ENCODE results near the gene ITGBL1.

Gene ITGBL1

DNA sequence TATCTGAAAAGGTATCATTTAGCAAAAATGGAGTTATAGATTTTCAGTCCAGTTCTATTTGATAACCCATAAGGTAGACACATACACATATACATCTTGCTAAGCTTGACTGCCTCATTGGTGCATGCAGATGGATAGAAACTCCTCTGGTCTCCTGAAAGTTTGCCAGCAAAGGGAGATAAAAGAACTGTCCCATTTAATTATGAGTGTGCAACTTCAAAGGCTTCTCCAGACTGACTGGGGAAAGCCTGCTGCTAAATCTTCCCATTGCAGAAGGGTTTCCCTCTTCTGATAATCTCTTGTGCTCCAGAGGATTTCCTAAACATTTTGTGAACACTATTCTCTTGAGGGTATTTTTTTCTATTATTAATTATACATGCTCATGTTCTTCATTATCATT lies 131.9 kb downstream of the ITGBL1 start:
- no peaks in the 10 kb centered on the region for H3K9me3 ChIP-seq (ENCODE audit: control insufficient read depth, insufficient read depth, low read length)
- H3K4me1 ChIP-seq (ENCODE audit: insufficient read depth, low read length): no peaks in the 10 kb centered on the region
- H3K36me3 ChIP-seq (ENCODE audit: insufficient read depth, low read length): no peaks in the 10 kb centered on the region
- no peak overlapping the region for H3K9ac ChIP-seq (ENCODE audit: low read depth, low read length)

DNA sequence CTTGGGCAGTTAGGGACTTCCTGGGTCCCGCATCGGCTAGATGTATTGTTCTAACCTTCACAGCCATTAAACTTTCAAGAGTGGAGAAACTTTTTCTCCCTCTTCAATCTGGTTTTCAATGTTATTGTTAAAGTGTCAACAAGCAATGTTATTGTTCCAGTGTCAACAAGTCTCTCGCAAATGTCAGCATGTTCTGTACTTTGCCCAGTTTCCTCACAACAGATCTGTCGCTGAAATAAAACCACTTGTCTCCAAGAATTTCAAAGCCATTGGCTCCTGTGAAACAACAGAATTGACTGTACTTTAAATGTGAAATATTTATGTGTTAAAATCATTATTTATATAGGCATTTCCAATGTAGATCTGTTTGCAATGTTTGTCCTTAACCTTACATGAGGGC lies 138.0 kb downstream of the ITGBL1 start:
- H3K4me1 ChIP-seq (ENCODE audit: insufficient read depth, low read length): no peaks in the 10 kb centered on the region
- H3K36me3 ChIP-seq (ENCODE audit: insufficient read depth, low read length): no peaks in the 10 kb centered on the region
- no peaks in the 10 kb centered on the region for H3K9me3 ChIP-seq (ENCODE audit: control insufficient read depth, insufficient read depth, low read length)
- no peak overlapping the region for H3K9ac ChIP-seq (ENCODE audit: low read depth, low read length)

DNA sequence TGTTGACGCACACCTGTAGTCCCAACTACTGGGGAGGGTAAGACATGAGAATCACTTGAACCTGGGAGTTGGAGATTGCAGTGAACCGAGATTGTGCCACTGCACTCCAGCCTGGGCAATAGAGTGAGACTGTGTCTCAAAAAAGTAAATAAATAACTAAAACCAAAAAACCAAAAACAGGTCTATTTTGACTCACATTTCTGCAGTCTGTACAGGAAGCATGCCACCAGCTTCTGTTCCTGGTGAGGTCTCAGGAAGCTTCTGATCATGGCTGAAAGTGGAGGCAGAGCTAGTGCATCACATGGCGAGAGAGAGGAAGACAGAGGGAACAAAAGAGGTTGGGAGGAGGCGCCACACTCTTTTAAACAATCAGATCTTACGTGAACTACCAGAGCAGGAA lies 142.5 kb downstream of the ITGBL1 start:
- no peaks in the 10 kb centered on the region for H3K36me3 ChIP-seq (ENCODE audit: insufficient read depth, low read length)

DNA sequence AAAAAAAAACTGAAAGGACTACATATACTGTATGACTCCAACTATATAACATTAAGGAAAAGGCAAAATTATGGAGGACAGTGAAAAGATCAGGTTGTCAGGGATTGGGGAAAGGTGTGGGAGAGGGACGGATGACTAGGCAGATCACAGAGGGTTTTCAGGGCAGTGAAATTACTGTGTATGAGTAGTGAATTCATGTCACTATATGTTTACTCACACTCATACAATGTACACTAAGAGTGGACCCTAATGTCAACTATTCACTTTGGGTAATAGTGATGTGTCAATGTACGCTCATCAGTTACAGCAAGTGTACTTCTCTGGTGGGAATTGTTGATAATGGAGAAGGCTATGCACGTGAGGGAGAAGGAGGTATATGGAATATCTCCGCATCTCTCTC lies 144.3 kb downstream of the ITGBL1 start:
- no peak overlapping the region for H3K9ac ChIP-seq (ENCODE audit: low read depth, low read length)
- no peaks in the 10 kb centered on the region for H3K9me3 ChIP-seq (ENCODE audit: control insufficient read depth, insufficient read depth, low read length)
- no peaks in the 10 kb centered on the region for H3K36me3 ChIP-seq (ENCODE audit: insufficient read depth, low read length)
- H3K4me1 ChIP-seq (ENCODE audit: insufficient read depth, low read length): no peaks in the 10 kb centered on the region

More for the DNA sequence above, 142.5 kb downstream of the ITGBL1 start:
- Histone ChIP-seq H3K9me3 (ENCODE audit: control insufficient read depth, insufficient read depth, low read length) (no peaks in the 10 kb centered on the region), H3K9ac (ENCODE audit: low read depth, low read length) (no peak overlapping the region), H3K4me1 (ENCODE audit: insufficient read depth, low read length) (no peaks in the 10 kb centered on the region)

- no peak overlapping the region for H3K9ac ChIP-seq (ENCODE audit: low read depth, low read length)
- no peaks in the 10 kb centered on the region for H3K9me3 ChIP-seq (ENCODE audit: control insufficient read depth, insufficient read depth, low read length)
- H3K4me1 ChIP-seq (ENCODE audit: insufficient read depth, low read length): no peaks in the 10 kb centered on the region
- H3K36me3 ChIP-seq (ENCODE audit: insufficient read depth, low read length): no peaks in the 10 kb centered on the region
Observed at GRCh38 chr13:101611491-101612475, 159.3 kb downstream of the ITGBL1 start.

DNA sequence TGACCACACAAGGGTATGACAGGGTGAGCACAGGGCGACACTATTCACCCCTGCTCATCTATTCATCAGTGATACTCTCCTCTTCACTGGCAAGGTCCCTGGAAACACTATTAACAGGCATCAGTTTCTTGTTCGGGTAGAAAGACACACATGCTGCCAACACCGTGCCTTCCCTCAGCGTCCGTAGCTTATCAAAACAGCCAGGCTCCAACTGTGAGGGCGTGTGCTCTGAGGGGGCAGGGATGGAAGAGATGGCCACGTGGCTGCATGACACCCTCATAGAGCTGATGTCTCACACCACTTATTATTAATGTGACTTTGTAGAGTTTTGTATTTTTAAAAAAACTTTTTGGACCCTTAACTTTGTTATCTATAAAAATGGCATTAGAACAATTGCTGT lies 160.3 kb downstream of the ITGBL1 start:
- Histone ChIP-seq H3K4me1 (ENCODE audit: insufficient read depth, low read length) (no peaks in the 10 kb centered on the region), H3K9me3 (ENCODE audit: control insufficient read depth, insufficient read depth, low read length) (no peaks in the 10 kb centered on the region), H3K36me3 (ENCODE audit: insufficient read depth, low read length) (no peaks in the 10 kb centered on the region), H3K9ac (ENCODE audit: low read depth, low read length) (no peak overlapping the region)

- H3K4me1 ChIP-seq (ENCODE audit: insufficient read depth, low read length): no peaks in the 10 kb centered on the region
- H3K9me3 ChIP-seq (ENCODE audit: control insufficient read depth, insufficient read depth, low read length): no peaks in the 10 kb centered on the region
- H3K36me3 ChIP-seq (ENCODE audit: insufficient read depth, low read length): no peaks in the 10 kb centered on the region
- no peak overlapping the region for H3K9ac ChIP-seq (ENCODE audit: low read depth, low read length)
Observed at GRCh38 chr13:101614491-101614890, 162.0 kb downstream of the ITGBL1 start.

GRCh38 chr13:101618440-101619187 lies 166.1 kb downstream of the ITGBL1 start:
- Histone ChIP-seq H3K36me3 (ENCODE audit: insufficient read depth, low read length) (no peaks in the 10 kb centered on the region), H3K9ac (ENCODE audit: low read depth, low read length) (no peak overlapping the region), H3K4me1 (ENCODE audit: insufficient read depth, low read length) (peaks cover 5% of the 10 kb centered on the region; the same call in 1 of the 2 replicates), H3K9me3 (ENCODE audit: control insufficient read depth, insufficient read depth, low read length) (no peaks in the 10 kb centered on the region)

GRCh38 chr13:101621099-101621498 lies 168.6 kb downstream of the ITGBL1 start:
- Histone ChIP-seq H3K9ac (ENCODE audit: low read depth, low read length) (no peak overlapping the region), H3K9me3 (ENCODE audit: control insufficient read depth, insufficient read depth, low read length) (no peaks in the 10 kb centered on the region), H3K4me1 (ENCODE audit: insufficient read depth, low read length) (peaks cover 14% of the 10 kb centered on the region), H3K36me3 (ENCODE audit: insufficient read depth, low read length) (no peaks in the 10 kb centered on the region)

DNA sequence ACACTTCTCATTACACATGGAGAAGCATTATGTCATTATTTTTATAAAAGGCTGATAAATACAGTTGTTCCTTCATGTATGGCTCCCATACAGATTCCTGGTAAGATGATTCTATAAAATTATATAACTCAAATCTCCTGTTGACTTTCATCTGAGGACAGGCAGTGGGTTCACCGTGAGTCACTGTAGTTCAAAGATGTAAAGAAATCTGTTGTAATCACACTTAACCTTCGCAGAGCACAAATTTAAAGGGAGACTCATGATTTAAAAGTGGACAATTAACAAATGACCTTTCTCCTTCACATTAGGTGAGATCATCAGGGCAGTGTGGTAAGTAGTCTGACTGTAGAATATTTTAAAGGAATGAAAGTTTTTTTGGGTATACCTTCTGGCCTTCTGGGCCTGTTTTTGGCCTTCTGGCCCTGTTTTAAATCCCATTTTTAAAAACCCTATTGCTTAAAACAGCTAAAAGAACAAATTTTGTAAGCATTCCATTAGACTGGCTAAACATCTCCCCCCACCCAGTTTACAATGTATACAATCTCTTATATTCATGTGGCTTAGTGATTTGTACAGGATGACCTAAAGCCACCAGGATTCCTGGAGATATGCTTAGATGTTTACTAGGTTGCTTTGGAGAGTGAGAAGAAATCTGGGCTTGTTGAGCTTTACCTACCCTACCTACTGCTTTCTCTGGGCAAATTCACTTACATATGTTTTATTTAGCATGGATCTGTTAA lies 171.2 kb downstream of the ITGBL1 start:
- Histone ChIP-seq H3K36me3 (ENCODE audit: insufficient read depth, low read length) (no peaks in the 10 kb centered on the region), H3K9me3 (ENCODE audit: control insufficient read depth, insufficient read depth, low read length) (no peaks in the 10 kb centered on the region; the same call in 1 of the 2 replicates), H3K9ac (ENCODE audit: low read depth, low read length) (no peak overlapping the region)

GRCh38 chr13:101624210-101624922 lies 171.9 kb downstream of the ITGBL1 start:
- Histone ChIP-seq H3K36me3 (ENCODE audit: insufficient read depth, low read length) (no peaks in the 10 kb centered on the region), H3K9me3 (ENCODE audit: control insufficient read depth, insufficient read depth, low read length) (no peaks in the 10 kb centered on the region; the same call in 1 of the 2 replicates), H3K9ac (ENCODE audit: low read depth, low read length) (no peak overlapping the region), H3K4me1 (ENCODE audit: insufficient read depth, low read length) (peaks cover 14% of the 10 kb centered on the region)

More for the DNA sequence above, 171.2 kb downstream of the ITGBL1 start:
- peaks cover 14% of the 10 kb centered on the region for H3K4me1 ChIP-seq (ENCODE audit: insufficient read depth, low read length)

GRCh38 chr13:101624981-101625380 lies 172.5 kb downstream of the ITGBL1 start:
- no peaks in the 10 kb centered on the region; the same call in 1 of the 2 replicates for H3K9me3 ChIP-seq (ENCODE audit: control insufficient read depth, insufficient read depth, low read length)
- H3K4me1 ChIP-seq (ENCODE audit: insufficient read depth, low read length): peaks cover 14% of the 10 kb centered on the region
- H3K36me3 ChIP-seq (ENCODE audit: insufficient read depth, low read length): no peaks in the 10 kb centered on the region

DNA sequence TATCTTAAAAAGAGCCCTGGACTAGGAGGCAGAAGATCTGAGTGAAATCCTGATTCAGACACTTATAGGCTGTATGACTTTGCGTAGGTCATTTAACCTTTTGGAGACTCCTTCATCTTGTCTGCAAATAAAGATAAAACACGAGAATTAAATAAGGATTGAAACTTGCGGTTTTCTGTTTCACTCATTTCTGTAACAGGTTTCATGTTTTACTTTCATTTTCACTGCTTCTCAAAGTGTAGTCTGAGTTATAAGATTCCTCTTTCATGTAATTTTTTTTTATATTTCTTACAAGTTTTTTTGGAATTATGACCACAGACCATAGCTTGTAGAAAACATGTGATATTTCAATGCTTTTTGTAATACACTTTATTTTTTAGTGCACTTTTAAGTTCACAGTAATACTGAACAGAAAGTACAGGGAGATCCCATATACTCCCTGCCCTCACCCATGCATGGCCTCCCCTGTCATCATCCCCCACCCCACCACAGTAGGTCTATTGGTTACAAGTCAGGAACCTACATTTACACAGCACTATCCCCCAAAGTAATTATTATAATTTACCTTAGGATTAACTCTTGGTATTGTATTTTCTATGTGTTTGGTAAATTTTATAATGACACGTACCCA lies 174.6 kb downstream of the ITGBL1 start:
- Histone ChIP-seq H3K9me3 (ENCODE audit: control insufficient read depth, insufficient read depth, low read length) (no peaks in the 10 kb centered on the region; the same call in 1 of the 2 replicates), H3K9ac (ENCODE audit: low read depth, low read length) (no peak overlapping the region), H3K36me3 (ENCODE audit: insufficient read depth, low read length) (no peaks in the 10 kb centered on the region), H3K4me1 (ENCODE audit: insufficient read depth, low read length) (peaks cover 14% of the 10 kb centered on the region)

More at GRCh38 chr13:101624981-101625380, 172.5 kb downstream of the ITGBL1 start:
- no peak overlapping the region for H3K9ac ChIP-seq (ENCODE audit: low read depth, low read length)

All from ES-I3 (cell line).